Neuronal stem cell (in vitro differentiated cells): ENCODE results near the gene SYS1.

ENCODE experiments used
- DNase-seq: peaks from one replicate; pipeline ENCODE4 v3.0.0-alpha.2; 2013; ENCODE audit warnings: low spot score
- H2AFZ ChIP-seq: one replicate; pipeline ENCODE4 v1.6.1; 2013; ENCODE audit warnings: mild to moderate bottlenecking, low read length, inconsistent platforms
- H2AK5ac ChIP-seq: 2 replicates; pipeline ENCODE4 v1.6.1; 2013; ENCODE audit warnings: low read depth, mild to moderate bottlenecking, inconsistent platforms, low read length, moderate library complexity, mixed read lengths
- H2BK120ac ChIP-seq: 2 replicates; pipeline ENCODE4 v1.6.1; 2013; ENCODE audit warnings: low read depth, mild to moderate bottlenecking, inconsistent platforms, low read length, moderate library complexity, mixed read lengths
- H2BK12ac ChIP-seq: one replicate; pipeline ENCODE4 v1.6.1; 2013; ENCODE audit warnings: low read length, inconsistent platforms
- H2BK15ac ChIP-seq: 2 replicates; pipeline ENCODE4 v1.6.1; 2013; ENCODE audit warnings: mild to moderate bottlenecking, low read length, inconsistent platforms, mixed read lengths
- H2BK5ac ChIP-seq: one replicate; pipeline ENCODE4 v1.6.1; 2013; ENCODE audit warnings: inconsistent platforms, mild to moderate bottlenecking, low read length, moderate library complexity
- H3K14ac ChIP-seq: one replicate; pipeline ENCODE4 v1.6.1; 2013; ENCODE audit warnings: low read length, inconsistent platforms
- H3K18ac ChIP-seq: 2 replicates; pipeline ENCODE4 v1.6.1; 2013; ENCODE audit warnings: low read length, inconsistent platforms
- H3K23ac ChIP-seq: 2 replicates; pipeline ENCODE4 v1.6.1; 2013; ENCODE audit warnings: low read depth, mild to moderate bottlenecking, mixed read lengths, low read length, inconsistent platforms; ENCODE audit not compliant: poor library complexity
- H3K27ac ChIP-seq: replicated peaks from 3 replicates; pipeline ENCODE4 v1.5.1; 2013; ENCODE audit warnings: low read length, inconsistent platforms
- H3K27me3 ChIP-seq, 3 experiments: 2 replicates each; pipeline ENCODE4 v1.6.1; 2013; ENCODE audit warnings: low read length in 3 of 3, mild to moderate bottlenecking in 2 of 3, inconsistent platforms in 1 of 3, low read depth in 1 of 3, mixed read lengths in 1 of 3, moderate library complexity in 1 of 3; ENCODE audit not compliant: control insufficient read depth in 3 of 3, insufficient read depth in 3 of 3
- H3K36me3 ChIP-seq, 2 donors: replicated peaks in 1 of 2; 2 replicates each; pipeline ENCODE4 v1.6.1; 2013; ENCODE audit warnings: low read length in 2 of 2; ENCODE audit not compliant: control insufficient read depth in 2 of 2, insufficient read depth in 2 of 2
- H3K4ac ChIP-seq: 2 replicates; pipeline ENCODE4 v1.6.1; 2013; ENCODE audit warnings: inconsistent platforms, mild to moderate bottlenecking, low read length, moderate library complexity
- H3K4me1 ChIP-seq, 2 donors: 1 replicate in 1 of 2; 2 replicates in 1 of 2; pipeline ENCODE4 v1.6.1; 2013; ENCODE audit warnings: low read length in 2 of 2, low read depth in 1 of 2; ENCODE audit not compliant: control insufficient read depth in 2 of 2, insufficient read depth in 1 of 2
- H3K4me2 ChIP-seq: one replicate; pipeline ENCODE4 v1.6.1; 2013; ENCODE audit warnings: mild to moderate bottlenecking, low read length, inconsistent platforms; ENCODE audit not compliant: insufficient read depth, poor library complexity, severe bottlenecking
- H3K4me3 ChIP-seq, 2 donors: 2 replicates each; pipeline ENCODE4 v1.5.1; 2013; ENCODE audit warnings: low read length in 2 of 2, mild to moderate bottlenecking in 2 of 2, inconsistent platforms in 1 of 2, moderate library complexity in 1 of 2
- H3K79me1 ChIP-seq: one replicate; pipeline ENCODE4 v1.6.1; 2013; ENCODE audit warnings: low read depth, mild to moderate bottlenecking, inconsistent platforms, low read length, moderate library complexity
- H3K9ac ChIP-seq: one replicate; pipeline ENCODE4 v1.6.1; 2013; ENCODE audit warnings: mild to moderate bottlenecking, low read depth, low read length, inconsistent platforms; ENCODE audit not compliant: poor library complexity
- H3K9me3 ChIP-seq, 2 donors: replicated peaks in 1 of 2; 2 replicates each; pipeline versions ENCODE3 to v1.6.1; 2013; ENCODE audit warnings: low read length in 2 of 2, mild to moderate bottlenecking in 2 of 2, inconsistent platforms in 1 of 2, low read depth in 1 of 2, mixed read lengths in 1 of 2, moderate library complexity in 1 of 2; ENCODE audit not compliant: control insufficient read depth in 2 of 2, insufficient read depth in 1 of 2
- H4K8ac ChIP-seq: one replicate; pipeline ENCODE4 v1.6.1; 2013; ENCODE audit warnings: low read depth, mild to moderate bottlenecking, inconsistent platforms, low read length, moderate library complexity
- H4K91ac ChIP-seq: one replicate; pipeline ENCODE4 v1.6.1; 2013; ENCODE audit warnings: low read length, low read depth, mild to moderate bottlenecking, inconsistent platforms; ENCODE audit not compliant: poor library complexity
- WGBS, 2 donors: extraction: QIAGEN DNeasy Blood & Tissue Kit; methylation state at CpG; one replicate each; pipeline ENCODE4 v1.1.7; 2013; ENCODE audit warnings: missing lambda C conversion rate in 2 of 2, mixed read lengths in 1 of 2; ENCODE audit not compliant: insufficient read length in 2 of 2, insufficient replicate concordance in 1 of 2; ENCODE audit errors: extremely low coverage in 2 of 2; 5-methylcytosine and 5-hydroxymethylcytosine counted together

SYS1 gene

DNA sequence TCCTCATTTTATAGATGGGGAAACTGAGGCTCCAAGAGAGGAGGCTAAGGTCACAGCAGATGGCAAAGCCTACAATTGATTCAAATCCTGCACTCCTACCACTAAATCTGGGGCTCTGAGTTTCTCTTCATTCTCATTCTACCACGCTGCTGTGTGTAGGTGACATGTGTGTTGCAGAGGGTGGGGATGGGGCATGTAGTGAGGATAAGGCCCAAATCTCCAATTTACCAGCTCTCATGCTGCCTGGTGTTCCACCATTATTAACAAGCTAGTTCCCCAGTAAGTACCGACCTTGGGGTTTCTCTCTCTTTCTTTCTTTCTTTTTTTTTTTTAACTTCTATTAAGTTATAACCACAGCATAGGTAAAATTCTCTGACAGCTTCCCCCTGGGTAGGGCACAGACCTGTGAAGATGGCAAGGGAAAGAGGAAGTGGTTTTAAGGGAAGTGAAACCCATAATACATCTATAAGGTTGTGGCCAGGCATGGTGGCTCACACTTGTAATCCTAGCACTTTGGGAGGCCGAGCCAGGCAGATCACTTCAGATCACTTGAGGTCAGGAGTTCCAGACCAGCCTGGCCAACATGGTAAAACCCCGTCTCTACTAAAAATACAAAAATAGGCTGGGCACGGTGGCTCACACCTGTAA, 41.9 kb upstream of the SYS1 start:
- Histone ChIP-seq H2BK5ac (no peak overlapping the region), H3K9ac (no peak overlapping the region), H3K4me3 (no peak overlapping the region), H3K9me3 (no peaks in the 10 kb centered on the region), H3K23ac (no peak overlapping the region), H4K91ac (no peak overlapping the region), H2AK5ac (no peak overlapping the region), H2BK15ac (no peak overlapping the region), H3K27ac (no peak overlapping the region), H3K14ac (no peak overlapping the region), H2AFZ (no peak overlapping the region), H2BK120ac (no peak overlapping the region), H4K8ac (no peak overlapping the region), H3K4me2 (no peak overlapping the region), H3K27me3 (no peaks in the 10 kb centered on the region), H3K4me1 (peaks cover 0 to 3% of the 10 kb centered on the region in 2 donors), H3K79me1 (no peaks in the 10 kb centered on the region), H3K4ac (no peak overlapping the region), H3K18ac (no peak overlapping the region), H2BK12ac (no peak overlapping the region), H3K36me3 (no peaks in the 10 kb centered on the region)
- DNase-seq, result no peak
- no CpG with 5 or more reads among the region's 5 CpGs for WGBS, 2 donors

DNA sequence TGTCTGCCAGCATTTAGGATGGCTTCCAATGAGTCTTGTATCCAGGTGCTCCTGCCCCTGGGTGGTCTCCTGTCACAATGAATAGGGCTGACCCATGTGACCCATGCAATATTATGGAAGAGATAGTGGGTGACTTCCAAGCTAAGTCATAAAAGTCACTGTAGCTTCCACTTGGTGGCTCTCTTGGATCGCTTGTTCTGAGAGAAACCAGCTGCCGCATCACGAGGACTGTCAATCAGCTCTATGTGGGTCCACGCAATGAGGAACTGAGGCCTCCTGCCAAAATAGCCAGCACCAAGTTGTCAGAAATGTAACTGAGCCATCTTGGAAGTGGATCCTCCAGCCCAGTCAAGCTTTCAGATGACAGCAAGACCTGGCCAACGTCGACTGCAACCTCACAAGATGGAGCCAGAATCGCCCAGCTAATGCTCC, 40.0 kb upstream of the SYS1 start:
- no peak overlapping the region for H3K4ac ChIP-seq
- H2BK120ac ChIP-seq, result no peak overlapping the region
- no peak overlapping the region for H3K4me3 ChIP-seq
- H3K18ac ChIP-seq, result no peak overlapping the region
- H2BK15ac ChIP-seq, result no peak overlapping the region
- DNase-seq, result no peak
- no peaks in the 10 kb centered on the region for H3K9me3 ChIP-seq
- H3K27me3 ChIP-seq, result no peaks in the 10 kb centered on the region
- no peak overlapping the region for H2AK5ac ChIP-seq
- peaks cover 0 to 6% of the 10 kb centered on the region in 2 donors for H3K36me3 ChIP-seq
- H3K27ac ChIP-seq, result no peak overlapping the region
- H4K91ac ChIP-seq, result no peak overlapping the region
- H3K79me1 ChIP-seq, result no peaks in the 10 kb centered on the region
- peaks cover 0 to 3% of the 10 kb centered on the region in 2 donors for H3K4me1 ChIP-seq
- no peak overlapping the region for H3K14ac ChIP-seq
- no peak overlapping the region for H3K9ac ChIP-seq
- H2BK5ac ChIP-seq, result no peak overlapping the region
- no peak overlapping the region for H3K4me2 ChIP-seq
- no peak overlapping the region for H2BK12ac ChIP-seq
- H4K8ac ChIP-seq, result no peak overlapping the region
- H3K23ac ChIP-seq, result no peak overlapping the region
- H2AFZ ChIP-seq, result peak overlapping the region; percentile 62
- no CpG with 5 or more reads among the region's 7 CpGs for WGBS, 2 donors

- H3K79me1 ChIP-seq, result no peaks in the 10 kb centered on the region
- no peak overlapping the region for H3K27ac ChIP-seq
- no peak overlapping the region for H2BK5ac ChIP-seq
- H3K36me3 ChIP-seq, result peaks cover 0 to 6% of the 10 kb centered on the region in 2 donors
- no peak overlapping the region for H3K4me2 ChIP-seq
- H3K14ac ChIP-seq, result no peak overlapping the region
- H4K8ac ChIP-seq, result no peak overlapping the region
- H3K4me3 ChIP-seq, result no peak overlapping the region
- no peak overlapping the region for H2BK15ac ChIP-seq
- no peak overlapping the region for H3K4ac ChIP-seq
- peaks cover 0 to 3% of the 10 kb centered on the region in 2 donors for H3K4me1 ChIP-seq
- no peak overlapping the region for H2BK120ac ChIP-seq
- H3K9me3 ChIP-seq, result no peaks in the 10 kb centered on the region
- H4K91ac ChIP-seq, result no peak overlapping the region
- H3K9ac ChIP-seq, result no peak overlapping the region
- no peaks in the 10 kb centered on the region for H3K27me3 ChIP-seq
- no peak overlapping the region for H2AK5ac ChIP-seq
- no peak for DNase-seq
- H2AFZ ChIP-seq, result no peak overlapping the region
- H3K23ac ChIP-seq, result no peak overlapping the region
- H3K18ac ChIP-seq, result no peak overlapping the region
- H2BK12ac ChIP-seq, result no peak overlapping the region
Measured at GRCh38 chr20:45323731-45324130, 39.2 kb upstream of the SYS1 start.

- H3K27me3 ChIP-seq, result no peaks in the 10 kb centered on the region
- H3K36me3 ChIP-seq, result peaks cover 0 to 12% of the 10 kb centered on the region in 2 donors
- no peak overlapping the region for H2BK15ac ChIP-seq
- H3K27ac ChIP-seq, result no peak overlapping the region
- H3K4me3 ChIP-seq, result no peak overlapping the region
- peaks cover 0 to 3% of the 10 kb centered on the region in 2 donors for H3K4me1 ChIP-seq
- H2BK120ac ChIP-seq, result no peak overlapping the region
- H2BK5ac ChIP-seq, result no peak overlapping the region
- H3K18ac ChIP-seq, result peak overlapping the region; percentile 35
- no peak overlapping the region for H3K9ac ChIP-seq
- no peak overlapping the region for H4K91ac ChIP-seq
- H2AK5ac ChIP-seq, result no peak overlapping the region
- H2AFZ ChIP-seq, result peak overlapping the region; percentile 25
- no peak overlapping the region for H2BK12ac ChIP-seq
- no peak overlapping the region for H4K8ac ChIP-seq
- H3K9me3 ChIP-seq, result no peaks in the 10 kb centered on the region
- WGBS, 2 donors, result no CpG with 5 or more reads among the region's 6 CpGs
- H3K14ac ChIP-seq, result no peak overlapping the region
- H3K79me1 ChIP-seq, result no peaks in the 10 kb centered on the region
- H3K4ac ChIP-seq, result no peak overlapping the region
- H3K4me2 ChIP-seq, result no peak overlapping the region
- DNase-seq, result no peak
- H3K23ac ChIP-seq, result no peak overlapping the region
Measured at GRCh38 chr20:45325371-45325770, 37.6 kb upstream of the SYS1 start.
